Astrocyte of the cerebellum (primary cell): ENCODE measurements around the gene KIF3C.

Source experiments
- DNase-seq: peaks from one replicate; pipeline ENCODE4 v3.0.0-alpha.2; 2011; ENCODE audit warnings: low read depth
- H3K4me3 ChIP-seq: 2 replicates; pipeline ENCODE4 v1.5.1; 2011; ENCODE audit warnings: mild to moderate bottlenecking, low read depth, low read length, moderate library complexity
- in situ Hi-C: cut with HindIII; loops from 2 replicates; pipeline ENCODE4 v1.10.0; 2017; ENCODE audit warnings: low sequenced_read_pairs
- TF ChIP-seq, protein P1 (sequence below): IDR thresholded peaks from 2 replicates; pipeline ENCODE4 v1.5.1; 2012; ENCODE audit warnings: low read length, low read depth, moderate library complexity, mild to moderate bottlenecking; ENCODE audit errors: missing control alignments

KIF3C gene

GRCh38 chr2:26010943-26011342, 28.6 kb upstream of the KIF3C start:
- in situ Hi-C loops, result no loop called here
- DNase-seq, result no peak
- TF ChIP-seq, protein P1, sequence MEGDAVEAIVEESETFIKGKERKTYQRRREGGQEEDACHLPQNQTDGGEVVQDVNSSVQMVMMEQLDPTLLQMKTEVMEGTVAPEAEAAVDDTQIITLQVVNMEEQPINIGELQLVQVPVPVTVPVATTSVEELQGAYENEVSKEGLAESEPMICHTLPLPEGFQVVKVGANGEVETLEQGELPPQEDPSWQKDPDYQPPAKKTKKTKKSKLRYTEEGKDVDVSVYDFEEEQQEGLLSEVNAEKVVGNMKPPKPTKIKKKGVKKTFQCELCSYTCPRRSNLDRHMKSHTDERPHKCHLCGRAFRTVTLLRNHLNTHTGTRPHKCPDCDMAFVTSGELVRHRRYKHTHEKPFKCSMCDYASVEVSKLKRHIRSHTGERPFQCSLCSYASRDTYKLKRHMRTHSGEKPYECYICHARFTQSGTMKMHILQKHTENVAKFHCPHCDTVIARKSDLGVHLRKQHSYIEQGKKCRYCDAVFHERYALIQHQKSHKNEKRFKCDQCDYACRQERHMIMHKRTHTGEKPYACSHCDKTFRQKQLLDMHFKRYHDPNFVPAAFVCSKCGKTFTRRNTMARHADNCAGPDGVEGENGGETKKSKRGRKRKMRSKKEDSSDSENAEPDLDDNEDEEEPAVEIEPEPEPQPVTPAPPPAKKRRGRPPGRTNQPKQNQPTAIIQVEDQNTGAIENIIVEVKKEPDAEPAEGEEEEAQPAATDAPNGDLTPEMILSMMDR, result no peak
- H3K4me3 ChIP-seq, result no peak overlapping the region

DNA sequence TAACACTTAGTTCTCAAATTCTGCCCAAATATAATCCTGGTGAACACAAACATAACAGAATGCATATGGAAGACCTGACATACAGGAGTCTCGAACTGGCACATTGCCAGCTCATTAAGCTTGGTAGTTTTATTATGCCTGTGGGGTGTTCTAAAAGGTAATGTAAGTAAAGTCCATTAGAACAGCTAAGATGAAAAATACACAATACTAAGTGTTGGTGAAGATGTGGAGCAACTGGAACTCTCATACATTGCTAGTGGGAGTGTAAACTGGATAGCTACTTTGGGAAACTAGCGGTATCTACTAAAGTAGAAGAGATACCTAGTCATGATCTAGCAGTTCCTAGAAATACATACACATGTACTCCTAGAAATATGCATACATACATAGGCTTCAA, 27.3 kb upstream of the KIF3C start:
- H3K4me3 ChIP-seq, result no peak overlapping the region
- TF ChIP-seq, protein P1, result no peak
- in situ Hi-C loops, result loop anchor here (5.0 kb wide), 1 partner anchor 63 kb away; no protein-coding TSS in a partner anchor
- DNase-seq, result no peak

GRCh38 chr2:26008851-26009566, 26.7 kb upstream of the KIF3C start:
- H3K4me3 ChIP-seq, result no peak overlapping the region
- no peak for DNase-seq
- TF ChIP-seq, protein P1, result no peak
- in situ Hi-C loops, result loop anchor here (5.0 kb wide), 1 partner anchor 63 kb away; no protein-coding TSS in a partner anchor

GRCh38 chr2:26008095-26008494, 25.8 kb upstream of the KIF3C start:
- no peak for DNase-seq
- no peak overlapping the region for H3K4me3 ChIP-seq
- TF ChIP-seq, protein P1, result no peak
- in situ Hi-C loops, result loop anchor here (5.0 kb wide), 1 partner anchor 64 kb away; no protein-coding TSS in a partner anchor

- DNase-seq, result no peak
- no peak overlapping the region for H3K4me3 ChIP-seq
- in situ Hi-C loops, result no loop called here
- TF ChIP-seq, protein P1, result no peak
These were observed 20.5 kb upstream of the KIF3C start for GRCh38 chr2:26002632-26003310.

- no peak for DNase-seq
- TF ChIP-seq, protein P1, result no peak
- in situ Hi-C loops, result no loop called here
- H3K4me3 ChIP-seq, result no peak overlapping the region
These were observed 19.6 kb upstream of the KIF3C start for GRCh38 chr2:26001743-26002351.
